Gastroesophageal sphincter (tissue), 3 donors: ENCODE results near the gene TMEM221.

ENCODE experiments used
- CTCF ChIP-seq, 4 experiments: fragments of 200-600 bp in 2 of 4; fragments of 450-650 bp in 2 of 4; sonication (generic) in 1 of 4; IDR thresholded peaks; one replicate each; pipeline ENCODE4 v1.5.1; 2017 to 2019; ENCODE audit warnings: antibody characterized with exemption in 4 of 4, mild to moderate bottlenecking in 2 of 4, moderate library complexity in 2 of 4
- POLR2A ChIP-seq, 2 donors: fragments of 450-650 bp; IDR thresholded peaks; one replicate each; pipeline ENCODE4 v1.6.1; 2017; ENCODE audit warnings: antibody characterized with exemption in 2 of 2, mild to moderate bottlenecking in 2 of 2, moderate library complexity in 1 of 2

- TF ChIP-seq CTCF (IDR thresholded peaks at IDR 0.05) (no peak), POLR2A (IDR thresholded peaks at IDR 0.05) (no peak)
Measured at GRCh38 chr19:17490411-17490810, 41.9 kb upstream of the TMEM221 start.
